Loucy (cell line): Measurements from ENCODE around the gene PHF12.

Experiments
- EZH2phosphoT487 ChIP-seq: fragments of 200-600 bp; IDR thresholded peaks from 2 replicates; pipeline ENCODE4 v1.6.1; 2018; ENCODE audit warnings: antibody characterized with exemption, mild to moderate bottlenecking, moderate library complexity, borderline replicate concordance
- TF ChIP-seq, protein P1 (sequence below): fragments of 200-600 bp; sonication (generic); conservative IDR thresholded peaks from 2 replicates; pipeline ENCODE4 v1.5.1; 2014; ENCODE audit warnings: mild to moderate bottlenecking, antibody characterized with exemption, low read length

DNA sequence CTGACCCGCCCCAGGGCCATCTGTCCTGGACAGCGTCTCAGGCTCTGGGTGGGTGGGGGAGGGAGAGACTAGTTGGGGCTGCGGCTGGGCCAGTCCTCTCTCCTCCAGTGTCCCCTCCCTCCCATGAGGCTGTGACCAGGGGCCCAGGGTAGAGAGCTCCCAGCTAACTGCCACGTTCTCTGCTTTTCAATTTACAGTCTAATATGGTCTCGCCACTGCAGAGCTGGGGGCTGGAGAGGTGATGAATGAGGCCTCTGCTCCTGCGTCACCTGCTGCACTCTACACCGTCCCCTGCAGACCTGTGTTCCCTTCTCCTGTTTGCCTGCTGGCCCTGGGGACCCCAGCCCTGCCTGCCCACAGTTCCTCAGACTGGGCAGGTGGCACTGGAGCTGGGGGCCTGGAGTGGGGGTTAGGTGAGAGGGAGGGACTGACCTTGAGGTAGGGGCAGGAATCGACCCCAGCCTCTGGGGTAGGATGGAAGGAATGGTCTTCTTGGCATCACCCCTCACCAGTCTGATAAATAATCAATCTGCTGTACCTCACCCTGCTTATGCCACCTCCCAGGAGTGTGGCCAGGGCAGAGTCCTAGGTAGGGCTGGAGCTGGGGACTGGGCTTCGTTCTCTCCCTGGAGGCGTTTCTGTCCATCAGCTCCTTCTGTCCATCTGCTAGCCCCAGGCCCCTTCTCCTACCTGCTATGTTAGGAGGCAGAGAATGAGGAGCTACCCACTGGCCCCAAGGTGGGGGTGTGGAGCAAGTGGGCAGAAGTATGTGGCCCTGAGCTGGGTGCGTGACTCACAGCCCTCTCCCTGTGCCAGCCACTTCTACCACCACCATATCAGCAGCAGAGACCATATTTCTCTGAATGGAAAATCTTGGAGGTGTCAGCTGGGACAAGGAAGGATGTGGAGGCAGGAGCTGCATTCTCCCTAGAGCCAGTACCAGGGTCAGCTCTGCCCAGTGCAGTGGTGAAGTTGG lies 41.6 kb upstream of the PHF12 start:
- TF ChIP-seq, protein P1, sequence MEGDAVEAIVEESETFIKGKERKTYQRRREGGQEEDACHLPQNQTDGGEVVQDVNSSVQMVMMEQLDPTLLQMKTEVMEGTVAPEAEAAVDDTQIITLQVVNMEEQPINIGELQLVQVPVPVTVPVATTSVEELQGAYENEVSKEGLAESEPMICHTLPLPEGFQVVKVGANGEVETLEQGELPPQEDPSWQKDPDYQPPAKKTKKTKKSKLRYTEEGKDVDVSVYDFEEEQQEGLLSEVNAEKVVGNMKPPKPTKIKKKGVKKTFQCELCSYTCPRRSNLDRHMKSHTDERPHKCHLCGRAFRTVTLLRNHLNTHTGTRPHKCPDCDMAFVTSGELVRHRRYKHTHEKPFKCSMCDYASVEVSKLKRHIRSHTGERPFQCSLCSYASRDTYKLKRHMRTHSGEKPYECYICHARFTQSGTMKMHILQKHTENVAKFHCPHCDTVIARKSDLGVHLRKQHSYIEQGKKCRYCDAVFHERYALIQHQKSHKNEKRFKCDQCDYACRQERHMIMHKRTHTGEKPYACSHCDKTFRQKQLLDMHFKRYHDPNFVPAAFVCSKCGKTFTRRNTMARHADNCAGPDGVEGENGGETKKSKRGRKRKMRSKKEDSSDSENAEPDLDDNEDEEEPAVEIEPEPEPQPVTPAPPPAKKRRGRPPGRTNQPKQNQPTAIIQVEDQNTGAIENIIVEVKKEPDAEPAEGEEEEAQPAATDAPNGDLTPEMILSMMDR, result no peak
- no peak for TF ChIP-seq EZH2phosphoT487
